ENCODE measurements around the gene MRPS31. TPM values are rescaled to one million over a fixed set of nuclear protein-coding genes. Genes with fewer than 3 reads are reported as not detected.

MRPS31 gene
- polyA plus RNA-seq, 1 of the 3 experiments (the other 2 are of a cell fraction): 13.3 TPM

DNA sequence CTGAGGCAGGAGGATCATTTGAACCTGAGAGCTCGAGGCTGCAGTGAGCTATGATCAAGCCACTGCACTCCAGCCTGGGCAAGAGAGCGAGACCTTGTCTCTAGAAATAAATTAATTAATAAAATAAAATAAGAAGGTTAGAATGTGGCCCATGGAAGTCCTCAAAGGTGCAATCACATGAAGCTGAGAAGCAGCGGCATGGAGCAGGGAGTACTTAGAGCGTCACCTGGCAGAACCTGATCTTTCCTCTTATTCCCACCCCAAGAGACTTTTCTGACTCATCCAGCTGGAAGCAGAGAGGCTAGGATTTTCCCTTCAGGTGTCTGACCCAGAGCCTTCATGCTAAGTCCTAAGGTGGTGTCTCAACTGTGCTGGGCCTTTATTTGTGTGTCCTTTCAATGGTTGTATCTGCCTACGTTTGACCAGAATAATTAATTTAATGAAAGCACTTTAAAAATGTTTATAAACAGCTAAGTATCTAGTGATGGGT lies 8.9 kb upstream of the MRPS31 start:
- 97% methylated on average over 5 of the region's 5 CpGs for WGBS (ENCODE audit: low lambda C conversion rate)
- no peak overlapping the region for H3K27ac ChIP-seq (ENCODE audit: low read depth in 2 of 2, low read length in 1 of 2)
- H3K9me2 ChIP-seq: no peaks in the 10 kb centered on the region
- H3K27me3 ChIP-seq (ENCODE audit: insufficient read depth): no peaks in the 10 kb centered on the region
- POLR2A ChIA-PET: no interaction called here
- H4K20me1 ChIP-seq (ENCODE audit: insufficient read depth): no peaks in the 10 kb centered on the region
- no peak overlapping the region for H3K9ac ChIP-seq
- no peak for DNase-seq
- TF ChIP-seq YY1 (IDR thresholded peaks at IDR 0.05; ENCODE audit: low read depth) (no peak), MEF2A (IDR thresholded peaks at IDR 0.05; ENCODE audit: borderline replicate concordance, low read depth) (no peak), EP300 (IDR thresholded peaks at IDR 0.05; ENCODE audit: borderline replicate concordance in 1 of 2, low read depth in 1 of 2, low read length in 1 of 2) (no peak)
- TF ChIP-seq, protein P1, sequence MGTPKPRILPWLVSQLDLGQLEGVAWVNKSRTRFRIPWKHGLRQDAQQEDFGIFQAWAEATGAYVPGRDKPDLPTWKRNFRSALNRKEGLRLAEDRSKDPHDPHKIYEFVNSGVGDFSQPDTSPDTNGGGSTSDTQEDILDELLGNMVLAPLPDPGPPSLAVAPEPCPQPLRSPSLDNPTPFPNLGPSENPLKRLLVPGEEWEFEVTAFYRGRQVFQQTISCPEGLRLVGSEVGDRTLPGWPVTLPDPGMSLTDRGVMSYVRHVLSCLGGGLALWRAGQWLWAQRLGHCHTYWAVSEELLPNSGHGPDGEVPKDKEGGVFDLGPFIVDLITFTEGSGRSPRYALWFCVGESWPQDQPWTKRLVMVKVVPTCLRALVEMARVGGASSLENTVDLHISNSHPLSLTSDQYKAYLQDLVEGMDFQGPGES (IDR thresholded peaks at IDR 0.05; ENCODE audit: low read depth, low read length): no peak
- H3K4me2 ChIP-seq: no peak overlapping the region
- CTCF ChIA-PET: interaction anchor here (0.5 to 7.2 kb wide), 8 partner anchors 9 to 1096 kb away, joined by 3 to 60 read pairs (median 3); partner anchors contain the start of gene SLC25A15
- no peaks in the 10 kb centered on the region for H3K36me3 ChIP-seq (replicated peaks in 1 of 2; ENCODE audit: control insufficient read depth in 1 of 2, insufficient read depth in 2 of 2, low read length in 1 of 2)
- H3K4me3 ChIP-seq (ENCODE audit: low read depth in 2 of 2, low read length in 1 of 2): no peak overlapping the region
- H3K4me1 ChIP-seq (ENCODE audit: control insufficient read depth in 1 of 2, insufficient read depth in 2 of 2, low read depth in 1 of 2, low read length in 1 of 2): peaks cover 3 to 8% of the 10 kb centered on the region in 2 experiments; a peak in 1 of 4 replicates
- peaks cover 10% of the 10 kb centered on the region for H3F3A ChIP-seq (replicated peaks; ENCODE audit: insufficient read depth)
- no peaks in the 10 kb centered on the region for H3K79me2 ChIP-seq (ENCODE audit: insufficient read depth)
- H3K9me3 ChIP-seq: no peaks in the 10 kb centered on the region
- H2AFZ ChIP-seq (ENCODE audit: low read depth): no peak overlapping the region

DNA sequence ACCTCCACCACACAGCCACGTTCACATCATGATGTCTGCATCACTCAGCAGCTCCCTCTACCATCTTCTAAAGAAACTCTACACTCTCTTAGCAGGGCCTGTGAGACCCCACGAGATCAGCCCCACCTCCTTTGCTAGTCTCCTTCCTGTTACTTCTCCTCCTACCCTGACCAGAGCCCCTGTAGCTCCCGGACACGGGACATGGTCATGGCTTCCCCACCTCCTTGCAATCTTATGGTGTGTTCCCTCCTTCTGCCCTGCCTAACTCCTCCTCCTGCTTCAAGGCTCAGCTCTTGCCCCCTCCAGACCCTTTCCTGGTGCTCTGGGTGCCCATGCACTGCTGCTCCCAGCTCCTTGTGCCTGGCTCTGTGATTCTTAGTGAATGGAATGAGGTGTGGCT lies 8.1 kb upstream of the MRPS31 start:
- no peak overlapping the region for H2AFZ ChIP-seq (ENCODE audit: low read depth)
- 81% methylated on average over 4 of the region's 4 CpGs for WGBS (ENCODE audit: low lambda C conversion rate)
- H3K9me3 ChIP-seq: no peaks in the 10 kb centered on the region
- no peaks in the 10 kb centered on the region for H3K79me2 ChIP-seq (ENCODE audit: insufficient read depth)
- H3K36me3 ChIP-seq (replicated peaks in 1 of 2; ENCODE audit: control insufficient read depth in 1 of 2, insufficient read depth in 2 of 2, low read length in 1 of 2): no peaks in the 10 kb centered on the region
- peaks cover 10% of the 10 kb centered on the region for H3F3A ChIP-seq (replicated peaks; ENCODE audit: insufficient read depth)
- peaks cover 3 to 8% of the 10 kb centered on the region in 2 experiments; a peak in 1 of 4 replicates for H3K4me1 ChIP-seq (ENCODE audit: control insufficient read depth in 1 of 2, insufficient read depth in 2 of 2, low read depth in 1 of 2, low read length in 1 of 2)
- H3K4me2 ChIP-seq: no peak overlapping the region
- no peaks in the 10 kb centered on the region for H4K20me1 ChIP-seq (ENCODE audit: insufficient read depth)
- TF ChIP-seq RAD21 (IDR thresholded peaks at IDR 0.05; ENCODE audit: low read length) (no peak), SMC3 (IDR thresholded peaks at IDR 0.05; ENCODE audit: low read depth, low read length) (no peak), MEF2A (IDR thresholded peaks at IDR 0.05; ENCODE audit: borderline replicate concordance, low read depth) (no peak), POLR2AphosphoS5 (IDR thresholded peaks at IDR 0.05; ENCODE audit: low read depth, low read length) (no peak), RFX5 (IDR thresholded peaks at IDR 0.05; ENCODE audit: low read length) (no peak), GATA2 (CRISPR knock-in tag; IDR thresholded peaks at IDR 0.05) (no peak), ELF1 (IDR thresholded peaks at IDR 0.05) (no peak)
- TF ChIP-seq, protein P2, sequence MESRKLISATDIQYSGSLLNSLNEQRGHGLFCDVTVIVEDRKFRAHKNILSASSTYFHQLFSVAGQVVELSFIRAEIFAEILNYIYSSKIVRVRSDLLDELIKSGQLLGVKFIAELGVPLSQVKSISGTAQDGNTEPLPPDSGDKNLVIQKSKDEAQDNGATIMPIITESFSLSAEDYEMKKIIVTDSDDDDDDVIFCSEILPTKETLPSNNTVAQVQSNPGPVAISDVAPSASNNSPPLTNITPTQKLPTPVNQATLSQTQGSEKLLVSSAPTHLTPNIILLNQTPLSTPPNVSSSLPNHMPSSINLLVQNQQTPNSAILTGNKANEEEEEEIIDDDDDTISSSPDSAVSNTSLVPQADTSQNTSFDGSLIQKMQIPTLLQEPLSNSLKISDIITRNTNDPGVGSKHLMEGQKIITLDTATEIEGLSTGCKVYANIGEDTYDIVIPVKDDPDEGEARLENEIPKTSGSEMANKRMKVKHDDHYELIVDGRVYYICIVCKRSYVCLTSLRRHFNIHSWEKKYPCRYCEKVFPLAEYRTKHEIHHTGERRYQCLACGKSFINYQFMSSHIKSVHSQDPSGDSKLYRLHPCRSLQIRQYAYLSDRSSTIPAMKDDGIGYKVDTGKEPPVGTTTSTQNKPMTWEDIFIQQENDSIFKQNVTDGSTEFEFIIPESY (IDR thresholded peaks at IDR 0.05; ENCODE audit: borderline replicate concordance, low read depth): no peak
- TF ChIP-seq, protein P3, sequence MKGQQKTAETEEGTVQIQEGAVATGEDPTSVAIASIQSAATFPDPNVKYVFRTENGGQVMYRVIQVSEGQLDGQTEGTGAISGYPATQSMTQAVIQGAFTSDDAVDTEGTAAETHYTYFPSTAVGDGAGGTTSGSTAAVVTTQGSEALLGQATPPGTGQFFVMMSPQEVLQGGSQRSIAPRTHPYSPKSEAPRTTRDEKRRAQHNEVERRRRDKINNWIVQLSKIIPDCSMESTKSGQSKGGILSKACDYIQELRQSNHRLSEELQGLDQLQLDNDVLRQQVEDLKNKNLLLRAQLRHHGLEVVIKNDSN (IDR thresholded peaks at IDR 0.05; ENCODE audit: borderline replicate concordance, low read depth): no peak
- TF ChIP-seq, protein P4, sequence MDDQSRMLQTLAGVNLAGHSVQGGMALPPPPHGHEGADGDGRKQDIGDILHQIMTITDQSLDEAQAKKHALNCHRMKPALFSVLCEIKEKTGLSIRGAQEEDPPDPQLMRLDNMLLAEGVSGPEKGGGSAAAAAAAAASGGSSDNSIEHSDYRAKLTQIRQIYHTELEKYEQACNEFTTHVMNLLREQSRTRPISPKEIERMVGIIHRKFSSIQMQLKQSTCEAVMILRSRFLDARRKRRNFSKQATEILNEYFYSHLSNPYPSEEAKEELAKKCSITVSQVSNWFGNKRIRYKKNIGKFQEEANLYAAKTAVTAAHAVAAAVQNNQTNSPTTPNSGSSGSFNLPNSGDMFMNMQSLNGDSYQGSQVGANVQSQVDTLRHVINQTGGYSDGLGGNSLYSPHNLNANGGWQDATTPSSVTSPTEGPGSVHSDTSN (IDR thresholded peaks at IDR 0.05): no peak
- TF ChIP-seq, protein P5, sequence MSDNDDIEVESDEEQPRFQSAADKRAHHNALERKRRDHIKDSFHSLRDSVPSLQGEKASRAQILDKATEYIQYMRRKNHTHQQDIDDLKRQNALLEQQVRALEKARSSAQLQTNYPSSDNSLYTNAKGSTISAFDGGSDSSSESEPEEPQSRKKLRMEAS (IDR thresholded peaks at IDR 0.05; ENCODE audit: low read depth): no peak
- POLR2A ChIA-PET: no interaction called here
- no peak overlapping the region for H3K4me3 ChIP-seq (ENCODE audit: low read depth in 2 of 2, low read length in 1 of 2)
- H3K27ac ChIP-seq (ENCODE audit: low read depth in 2 of 2, low read length in 1 of 2): no peak overlapping the region
- H3K9ac ChIP-seq: no peak overlapping the region
- H3K27me3 ChIP-seq (ENCODE audit: insufficient read depth): no peaks in the 10 kb centered on the region
- CTCF ChIA-PET: interaction anchor here (0.6 to 7.2 kb wide), 7 partner anchors 10 to 1095 kb away, joined by 3 to 60 read pairs (median 4); partner anchors contain the start of gene SLC25A15
- no peaks in the 10 kb centered on the region for H3K9me2 ChIP-seq
- no peak for DNase-seq
